Putamen (tissue), 1 donor: Measurements from ENCODE around the gene MAPT.

ENCODE experiments used
- DNase-seq: peaks from one replicate; pipeline ENCODE4 v3.0.0-alpha.2; 2016; ENCODE audit warnings: low spot score

MAPT gene

DNA sequence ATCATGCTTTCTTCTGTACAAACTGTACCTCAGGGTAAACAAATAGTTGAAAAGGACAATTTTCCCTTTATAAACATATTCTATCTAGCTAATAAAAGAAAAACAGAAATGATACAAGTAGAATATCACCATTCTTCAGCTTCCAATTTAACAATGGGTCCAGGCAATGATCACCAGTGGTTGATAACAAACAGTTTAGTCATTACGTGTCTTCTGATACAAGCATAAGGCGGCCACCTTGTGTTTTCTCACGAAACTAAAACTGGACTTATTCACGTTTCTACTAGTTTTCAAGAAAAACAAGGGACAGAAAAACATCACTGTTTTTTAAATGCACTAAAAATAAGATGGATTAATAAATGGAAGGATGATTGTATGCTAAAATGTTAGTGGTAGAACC lies 163.0 kb downstream of the MAPT start:
- DNase-seq: no peak

DNA sequence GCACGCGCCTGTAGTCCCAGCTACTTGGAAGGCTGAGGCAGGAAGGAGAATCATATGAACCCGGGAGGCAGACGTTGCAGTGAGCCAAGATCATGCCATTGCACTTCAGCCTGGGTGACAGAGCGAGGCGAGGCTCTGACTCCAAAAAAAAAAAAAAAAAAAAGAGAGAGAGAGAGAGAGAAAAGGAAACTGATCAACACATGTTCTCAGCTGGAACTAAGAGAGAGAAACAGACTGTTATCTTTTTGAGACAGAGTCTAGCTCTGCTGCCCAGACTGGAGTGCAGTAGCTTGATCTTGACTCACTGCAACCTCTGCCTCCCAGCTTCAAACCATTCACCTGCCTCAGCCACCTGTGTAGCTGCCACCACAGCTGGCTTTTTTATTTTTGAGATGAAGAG lies 165.1 kb downstream of the MAPT start:
- no peak for DNase-seq

DNA sequence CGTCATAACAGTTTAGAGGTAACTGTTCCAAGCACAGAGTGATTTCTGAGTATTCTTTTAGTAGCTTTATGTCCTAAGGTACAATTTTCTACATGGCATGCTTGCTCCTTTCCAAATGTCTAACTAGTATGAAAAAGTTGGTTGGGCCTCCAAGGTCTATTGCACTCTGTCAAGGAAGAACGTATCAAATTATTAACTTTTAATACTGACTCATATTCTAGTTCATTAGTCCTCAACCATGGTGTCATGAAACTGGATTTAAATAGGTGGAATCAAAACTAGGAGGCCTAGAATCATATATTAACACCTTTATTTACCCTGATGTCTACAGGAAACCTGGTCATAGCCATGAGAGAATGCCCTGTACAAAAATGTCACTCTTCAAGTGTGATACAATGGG lies 166.1 kb downstream of the MAPT start:
- DNase-seq: no peak

DNA sequence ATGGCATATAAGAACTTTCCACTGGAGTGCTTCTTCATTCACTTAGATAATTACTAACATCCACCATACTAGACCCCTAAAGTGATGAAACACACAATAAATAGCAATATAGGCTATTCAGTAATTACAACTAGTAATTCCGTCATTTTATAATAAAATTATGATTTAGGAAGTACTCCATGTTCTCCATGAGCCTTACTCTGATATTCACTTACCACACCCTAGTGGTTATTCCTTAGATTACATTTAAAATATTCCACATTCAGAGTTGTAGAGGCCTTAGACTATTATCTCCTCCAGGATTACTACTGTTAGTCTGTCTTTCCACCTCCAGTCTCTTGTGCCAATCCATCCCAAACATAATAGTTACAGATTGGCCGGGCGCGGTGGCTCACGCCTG lies 167.1 kb downstream of the MAPT start:
- no peak for DNase-seq

DNA sequence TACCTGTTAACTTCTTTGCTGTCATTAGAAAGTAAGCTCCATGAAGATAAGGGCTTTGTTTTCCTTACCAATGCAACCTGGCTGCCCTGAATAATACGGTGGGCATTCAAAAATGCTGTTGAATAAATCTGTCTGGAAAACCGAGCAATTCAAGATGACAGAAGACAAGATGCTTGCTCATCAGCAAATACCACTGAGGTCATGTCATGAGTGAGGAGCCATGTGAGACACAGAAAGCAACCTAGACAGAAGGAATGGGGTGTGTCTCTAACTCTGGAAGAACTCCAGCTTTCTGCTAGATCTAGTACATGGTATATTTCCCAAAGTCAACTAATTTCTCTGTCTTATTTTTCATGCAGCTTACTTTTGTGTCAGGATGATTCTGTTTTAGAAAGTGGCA lies 168.9 kb downstream of the MAPT start:
- no peak for DNase-seq

DNA sequence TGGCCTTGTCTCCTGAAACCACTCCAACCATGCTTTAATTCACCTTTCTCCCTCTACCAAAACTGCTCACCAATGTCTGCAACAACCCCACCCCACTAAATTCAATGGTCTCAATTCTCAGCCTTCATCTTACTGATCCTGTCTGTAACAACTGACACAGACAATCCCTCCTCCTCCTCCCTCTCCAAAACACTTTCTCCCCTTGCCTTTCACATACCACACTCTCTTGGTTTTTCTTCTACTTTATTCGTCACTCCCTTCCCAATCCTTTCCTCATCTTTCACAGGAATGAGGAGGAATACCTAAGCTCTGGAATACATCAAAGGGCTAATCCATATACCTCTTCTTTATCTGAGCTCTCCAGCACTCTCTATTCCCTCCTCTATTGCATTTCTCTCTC lies 170.1 kb downstream of the MAPT start:
- DNase-seq: no peak

DNA sequence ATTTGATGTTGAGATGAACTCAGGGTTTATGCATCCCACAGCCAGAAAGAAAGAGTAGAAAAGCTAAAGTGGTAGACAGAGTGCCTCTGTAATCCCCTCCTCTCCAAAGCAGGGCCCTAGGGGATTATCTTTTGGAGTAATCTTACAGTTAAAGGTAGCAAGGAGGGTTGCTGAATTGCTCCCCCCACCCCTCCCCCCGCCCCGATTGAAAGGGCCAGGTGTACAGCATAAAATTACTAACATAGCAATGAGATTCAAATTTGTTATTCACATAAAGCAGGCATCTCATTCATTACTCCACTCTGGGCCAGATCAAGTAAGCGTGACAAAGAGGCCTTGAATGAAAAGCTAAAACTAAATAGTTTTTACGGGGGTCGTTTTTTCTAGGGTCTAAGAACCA lies 177.4 kb downstream of the MAPT start:
- DNase-seq: no peak

DNA sequence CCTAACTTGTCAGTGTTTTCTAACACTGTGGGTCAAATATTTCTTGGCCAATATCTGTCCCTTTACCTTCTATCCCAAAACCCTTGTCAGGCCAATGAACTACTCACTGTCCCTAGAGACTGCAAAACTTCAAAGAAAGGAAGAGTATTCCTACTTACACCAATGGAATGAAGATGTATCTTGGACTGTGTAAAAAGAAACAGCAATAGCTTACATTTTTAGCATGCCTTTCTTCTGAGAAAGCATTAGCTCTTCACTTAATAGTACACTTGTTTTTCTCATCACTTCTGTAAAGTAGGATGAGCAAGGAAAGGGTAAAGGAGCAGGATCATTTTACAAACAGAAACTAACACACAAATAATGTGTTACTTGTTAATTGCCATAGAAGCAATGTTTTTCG lies 178.6 kb downstream of the MAPT start:
- DNase-seq: no peak

DNA sequence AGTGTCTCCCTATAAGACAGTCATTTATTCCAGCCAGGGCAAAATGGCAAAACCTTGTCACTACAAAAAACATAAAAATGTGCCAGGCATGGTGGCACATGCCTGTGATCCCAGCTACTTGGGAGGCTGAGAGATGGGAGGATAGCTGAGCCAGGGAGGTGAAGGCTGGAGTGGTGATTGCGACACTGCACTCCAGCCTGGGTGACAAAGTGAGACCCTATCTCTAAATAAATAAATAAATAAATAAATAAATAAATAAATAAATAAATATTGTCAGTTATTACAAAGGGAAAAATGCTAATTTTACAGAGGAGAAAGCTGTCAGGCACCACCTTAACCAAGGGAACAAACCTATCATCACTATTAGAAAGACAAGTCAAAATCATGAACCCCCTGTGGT lies 180.2 kb downstream of the MAPT start:
- no peak for DNase-seq
